GM12892 (cell line): ENCODE data around the gene PARD3.

Experiments
- DNase-seq: peaks from one replicate; pipeline ENCODE4 v3.0.0; 2011; ENCODE audit not compliant: insufficient read length
- FAIRE-seq: peaks from 2 replicates; lab custom pipeline; 2011; peaks lifted over from hg19 to GRCh38; lab: Jason Lieb, UNC
- POLR2A ChIP-seq: IDR thresholded peaks from 2 replicates; pipeline ENCODE4 v1.6.1; 2011; ENCODE audit warnings: low read depth, low read length, control low read depth
- POLR2AphosphoS5 ChIP-seq: IDR thresholded peaks from 2 replicates; pipeline ENCODE4 v1.6.1; 2011; ENCODE audit warnings: low read depth, low read length, control low read depth
- TAF1 ChIP-seq: IDR thresholded peaks from 2 replicates; pipeline ENCODE4 v1.6.1; 2011; ENCODE audit warnings: low read depth, mild to moderate bottlenecking, control low read depth, low read length, borderline replicate concordance

PARD3 gene

GRCh38 chr10:34141032-34141680 lies 673.9 kb downstream of the PARD3 start:
- DNase-seq (no peak), FAIRE-seq (no peak)
- TF ChIP-seq POLR2AphosphoS5 (no peak), POLR2A (no peak), TAF1 (no peak)

DNA sequence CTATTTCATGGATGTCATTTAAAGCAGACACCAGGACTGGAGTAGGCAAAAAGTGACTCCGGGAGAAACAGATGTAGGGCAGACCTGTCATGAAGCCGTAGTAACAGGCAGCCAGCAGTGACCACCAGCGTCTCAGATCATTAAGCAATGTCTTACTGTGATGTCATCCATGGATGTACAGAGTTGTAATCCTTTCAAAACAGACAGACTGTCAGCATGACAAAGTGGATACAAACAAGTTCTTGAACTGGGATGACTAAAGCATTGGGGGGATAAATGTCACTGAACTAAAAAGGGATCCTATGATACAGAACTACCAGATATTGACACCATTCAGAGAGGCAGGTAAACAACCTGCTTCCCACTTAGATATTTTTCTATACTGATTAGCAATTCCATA lies 675.5 kb downstream of the PARD3 start:
- FAIRE-seq: no peak
- TF ChIP-seq POLR2A (no peak), POLR2AphosphoS5 (no peak), TAF1 (no peak)

GRCh38 chr10:34137955-34138354 lies 677.1 kb downstream of the PARD3 start:
- DNase-seq: no peak
- no peak for FAIRE-seq
- TF ChIP-seq POLR2A (no peak), TAF1 (no peak), POLR2AphosphoS5 (no peak)

More for the DNA sequence above, 675.5 kb downstream of the PARD3 start:
- DNase-seq: no peak

GRCh38 chr10:34137201-34137600 lies 677.9 kb downstream of the PARD3 start:
- FAIRE-seq (no peak), DNase-seq (no peak)
- TF ChIP-seq POLR2AphosphoS5: no peak
- TF ChIP-seq TAF1: no peak
- TF ChIP-seq POLR2A: no peak

DNA sequence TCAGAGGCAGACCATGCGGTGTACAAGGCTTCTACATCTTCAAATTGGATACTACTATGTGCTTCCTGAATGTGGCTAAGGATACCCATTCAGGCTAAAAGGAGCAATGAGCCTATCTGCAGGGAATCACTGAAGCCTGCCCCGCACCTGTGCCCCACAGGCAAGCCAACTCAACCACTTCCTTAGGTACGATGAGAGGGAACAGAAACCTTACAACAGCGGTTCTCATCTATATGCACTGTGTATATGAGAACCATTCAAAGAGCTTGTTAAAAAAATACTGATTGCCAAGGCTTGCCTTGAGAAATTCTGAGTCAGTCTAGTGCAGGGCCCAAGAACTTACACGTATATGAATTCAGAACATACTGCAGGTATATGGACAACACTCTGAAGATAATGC lies 679.6 kb downstream of the PARD3 start:
- TF ChIP-seq POLR2AphosphoS5 (no peak), TAF1 (no peak), POLR2A (no peak)
- DNase-seq: no peak
- FAIRE-seq: no peak

DNA sequence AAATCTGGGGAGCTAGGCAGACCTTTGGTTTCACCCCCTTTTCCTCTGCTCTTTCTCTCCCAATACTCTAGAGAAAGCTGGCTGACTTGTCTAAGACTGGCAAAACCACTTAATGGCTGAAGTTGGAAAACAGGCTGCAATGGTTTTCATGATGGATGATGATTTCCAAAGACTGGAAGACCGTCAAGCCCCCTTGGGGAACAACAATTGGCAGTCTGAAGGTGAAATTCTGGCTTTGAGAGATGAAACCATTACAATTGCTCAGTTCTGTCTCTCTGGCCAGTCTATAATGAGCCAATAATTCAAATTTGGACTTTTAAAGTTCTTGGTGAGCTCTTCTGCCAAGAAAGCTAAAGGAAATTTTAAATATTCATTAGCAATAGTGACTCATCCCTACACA lies 680.5 kb downstream of the PARD3 start:
- DNase-seq (no peak), FAIRE-seq (no peak)
- TF ChIP-seq POLR2AphosphoS5: no peak

GRCh38 chr10:34133406-34133805 lies 681.7 kb downstream of the PARD3 start:
- no peak for DNase-seq
- no peak for FAIRE-seq
- no peak for TF ChIP-seq TAF1
- TF ChIP-seq POLR2AphosphoS5: no peak
- TF ChIP-seq POLR2A: no peak

- DNase-seq (no peak), FAIRE-seq (no peak)
- no peak for TF ChIP-seq POLR2AphosphoS5
- TF ChIP-seq POLR2A: no peak
- TF ChIP-seq TAF1: no peak
Measured at GRCh38 chr10:34131152-34131551, 683.9 kb downstream of the PARD3 start.

DNA sequence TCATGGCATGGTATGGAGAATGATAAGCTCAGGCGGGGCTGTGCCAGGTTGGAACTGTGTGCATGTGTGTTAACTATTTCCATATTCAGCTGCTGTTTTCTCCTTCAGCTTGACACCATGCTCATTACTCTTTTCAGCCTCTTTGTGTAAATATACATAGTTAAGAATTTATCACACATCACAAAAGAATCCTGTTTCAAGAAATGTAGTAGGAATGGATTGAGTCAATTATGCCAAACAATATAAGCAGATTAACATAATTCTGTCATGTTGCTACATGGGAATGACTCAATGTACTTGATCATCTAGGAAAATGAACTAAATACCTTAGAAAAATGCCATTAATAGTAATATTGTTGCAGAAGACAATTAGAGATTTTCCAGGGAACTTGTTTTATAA lies 687.4 kb downstream of the PARD3 start:
- TF ChIP-seq POLR2A (no peak), TAF1 (no peak), POLR2AphosphoS5 (no peak)
- FAIRE-seq (no peak), DNase-seq (no peak)

GRCh38 chr10:34126371-34127151 lies 688.5 kb downstream of the PARD3 start:
- DNase-seq: no peak

DNA sequence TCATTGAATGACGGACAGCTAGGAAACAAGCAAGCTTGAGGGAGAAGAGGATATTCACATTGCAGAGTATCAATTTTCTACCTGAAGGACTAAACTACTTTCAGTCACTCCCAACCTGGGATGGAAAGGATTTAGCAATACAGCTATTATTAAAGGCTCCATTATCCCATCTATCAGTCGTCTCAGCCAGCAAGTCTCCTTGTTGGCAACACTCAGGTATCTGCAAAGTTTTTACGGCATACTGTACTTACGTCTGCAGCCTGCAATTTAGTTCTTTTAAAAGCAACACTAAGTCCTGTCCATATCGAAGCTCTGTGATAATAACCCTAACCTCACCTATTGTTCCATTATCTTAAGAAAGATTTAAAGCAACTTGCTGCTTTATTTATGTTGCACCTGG lies 689.4 kb downstream of the PARD3 start:
- FAIRE-seq: no peak
- DNase-seq: no peak

More at GRCh38 chr10:34126371-34127151, 688.5 kb downstream of the PARD3 start:
- TF ChIP-seq POLR2A: no peak
- no peak for TF ChIP-seq POLR2AphosphoS5
- no peak for TF ChIP-seq TAF1
- no peak for FAIRE-seq

More for the DNA sequence above, 689.4 kb downstream of the PARD3 start:
- TF ChIP-seq POLR2A: no peak
- no peak for TF ChIP-seq POLR2AphosphoS5
- TF ChIP-seq TAF1: no peak
